HK-2 (cell line): ENCODE results near the gene PLA2G4F.

Experiments used
- DNase-seq: peaks from one replicate; pipeline ENCODE4 v3.0.0-alpha.2; 2018; ENCODE audit not compliant: unreplicated experiment

The PLA2G4F gene

GRCh38 chr15:42131826-42132806, 24.3 kb downstream of the PLA2G4F start:
- DNase-seq = no peak

- no peak for DNase-seq
These were observed 25.4 kb downstream of the PLA2G4F start for GRCh38 chr15:42131006-42131405.

- no peak for DNase-seq
These were observed 26.0 kb downstream of the PLA2G4F start for GRCh38 chr15:42130246-42130986.

- no peak for DNase-seq
These were observed 27.1 kb downstream of the PLA2G4F start for GRCh38 chr15:42129364-42129763.

- DNase-seq = no peak
These were observed 28.0 kb downstream of the PLA2G4F start for GRCh38 chr15:42128476-42128875.

GRCh38 chr15:42123546-42123945, 32.9 kb downstream of the PLA2G4F start:
- no peak for DNase-seq

GRCh38 chr15:42121682-42122081, 34.8 kb downstream of the PLA2G4F start:
- DNase-seq = no peak

GRCh38 chr15:42121021-42121420, 35.4 kb downstream of the PLA2G4F start:
- no peak for DNase-seq

GRCh38 chr15:42120285-42120684, 36.2 kb downstream of the PLA2G4F start:
- DNase-seq = no peak

- DNase-seq = no peak
These were observed 37.0 kb downstream of the PLA2G4F start for GRCh38 chr15:42119446-42119760.

- no peak for DNase-seq
These were observed 37.6 kb downstream of the PLA2G4F start for GRCh38 chr15:42118650-42119445.

GRCh38 chr15:42111924-42112323, 44.5 kb downstream of the PLA2G4F start:
- no peak for DNase-seq

- no peak for DNase-seq
These were observed 46.1 kb downstream of the PLA2G4F start for GRCh38 chr15:42110367-42110766.

GRCh38 chr15:42108806-42109205, 47.6 kb downstream of the PLA2G4F start:
- no peak for DNase-seq

GRCh38 chr15:42108189-42108588, 48.2 kb downstream of the PLA2G4F start:
- no peak for DNase-seq

- DNase-seq = no peak
These were observed 49.0 kb downstream of the PLA2G4F start for GRCh38 chr15:42107473-42107872.

- no peak for DNase-seq
These were observed 50.1 kb downstream of the PLA2G4F start for GRCh38 chr15:42106288-42106687.

- DNase-seq = no peak
These were observed 52.1 kb downstream of the PLA2G4F start for GRCh38 chr15:42104095-42104891.

- no peak for DNase-seq
These were observed 53.7 kb downstream of the PLA2G4F start for GRCh38 chr15:42102646-42103235.

- no peak for DNase-seq
These were observed 54.6 kb downstream of the PLA2G4F start for GRCh38 chr15:42101861-42102260.
